NCI-H82 treated with DMSO at 0.1 percent for 48 hours (cell line): Measurements from ENCODE around the gene WDFY4.

Experiments used
- DNase-seq: peaks from one replicate; lab custom pipeline; 2025; ENCODE audit not compliant: unreplicated experiment; lab: John Stamatoyannopoulos, UW

WDFY4 gene

DNA sequence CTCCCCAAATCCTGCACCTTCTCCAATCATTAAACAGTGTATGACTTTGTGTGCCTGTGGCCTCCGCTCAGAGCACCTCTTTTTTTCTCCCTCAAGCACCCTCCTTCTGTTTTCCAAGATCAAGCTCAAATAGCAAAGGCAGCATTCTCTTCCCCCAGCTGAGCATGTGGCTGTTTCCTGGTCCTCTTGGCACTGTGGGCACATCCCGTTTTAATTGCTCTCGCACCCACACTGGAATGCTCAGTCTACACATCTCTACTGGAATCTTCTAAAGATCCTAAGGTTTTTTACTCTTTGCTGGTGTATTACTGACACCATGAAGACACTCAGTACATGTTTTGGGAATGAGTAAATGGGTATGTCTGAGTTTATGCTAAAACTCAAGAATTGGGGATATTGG lies 107.4 kb downstream of the WDFY4 start:
- no peak for DNase-seq

DNA sequence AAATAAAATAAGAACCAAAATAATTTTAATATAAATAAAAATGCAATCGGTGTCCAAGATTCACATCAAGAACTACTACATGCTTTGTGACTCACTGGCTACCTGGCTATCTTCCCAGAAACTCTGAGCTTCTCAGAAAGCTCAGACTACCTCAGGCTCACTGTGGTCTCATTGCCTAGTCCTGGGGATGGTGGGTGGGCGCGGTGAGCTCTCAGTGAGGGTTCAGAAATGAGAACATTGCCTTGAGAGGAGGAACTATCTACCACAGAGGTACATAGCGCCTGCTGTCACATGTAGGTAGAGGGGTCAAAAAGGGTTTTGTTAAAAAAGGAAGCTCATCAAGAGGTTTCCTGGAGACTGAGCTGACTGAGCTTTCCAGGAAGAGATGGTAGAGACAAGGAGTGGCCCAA lies 108.0 kb downstream of the WDFY4 start:
- DNase-seq = no peak

DNA sequence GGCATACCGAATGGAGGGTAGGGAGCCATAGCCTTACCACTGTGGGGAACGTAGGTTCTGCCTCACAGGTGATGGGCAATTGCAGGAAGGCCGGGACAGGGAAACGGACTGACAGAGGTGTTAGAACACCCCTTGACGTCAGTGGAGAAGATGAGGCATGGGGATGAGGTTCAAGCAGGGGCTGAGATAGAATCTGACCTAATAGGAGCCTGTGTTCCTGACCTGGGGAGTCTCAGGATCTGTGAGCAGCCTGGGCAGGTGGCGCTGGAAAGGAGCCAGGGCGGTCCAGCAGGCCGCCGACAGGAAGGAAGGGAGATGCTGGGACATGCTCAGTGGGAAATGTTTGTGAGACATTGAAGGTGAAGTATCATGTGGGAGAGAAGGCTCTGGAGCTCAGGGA lies 109.4 kb downstream of the WDFY4 start:
- no peak for DNase-seq

DNA sequence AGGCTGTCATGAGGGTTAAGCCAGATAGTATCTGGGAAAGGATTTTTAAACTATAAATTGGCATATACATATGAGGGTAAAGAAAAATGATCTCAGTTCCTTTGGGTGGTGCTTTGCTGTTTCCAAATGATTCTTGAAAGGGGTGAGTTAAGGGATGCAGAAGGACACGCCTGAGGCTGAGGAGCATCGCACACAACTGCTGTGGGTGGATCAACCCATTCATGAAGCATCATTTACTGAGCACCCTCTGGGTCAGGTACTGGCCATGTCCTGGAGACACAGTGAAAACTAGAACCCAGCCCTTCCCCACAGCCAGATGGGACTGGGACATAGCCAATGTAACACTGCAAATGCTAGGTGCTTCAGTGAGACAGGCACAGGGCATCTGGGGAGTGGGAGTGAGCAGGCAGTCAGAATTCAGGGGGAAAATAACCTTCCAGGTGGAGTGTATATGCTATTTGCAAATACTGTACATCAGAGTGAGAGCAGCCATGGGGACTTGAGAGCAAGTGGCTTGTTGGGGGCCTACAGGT lies 112.1 kb downstream of the WDFY4 start:
- no peak for DNase-seq

DNA sequence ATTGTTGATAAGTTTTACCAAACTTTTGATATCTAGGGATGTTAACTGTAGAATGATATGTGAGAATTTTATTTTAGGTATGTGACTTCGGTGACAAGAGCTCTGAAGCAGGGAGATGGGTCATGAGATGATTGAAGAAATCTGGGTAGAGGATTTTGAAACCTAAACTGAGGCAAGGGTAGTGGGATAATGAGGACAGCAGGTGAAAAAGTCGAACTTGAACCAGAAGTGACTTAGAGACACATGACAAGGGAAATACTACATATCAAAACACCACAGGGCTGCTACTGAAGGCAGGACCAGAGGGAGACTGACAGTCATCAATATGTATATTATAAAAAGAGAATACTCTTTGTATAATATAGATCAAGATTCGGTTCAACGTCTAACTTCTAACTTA lies 113.2 kb downstream of the WDFY4 start:
- DNase-seq = no peak

DNA sequence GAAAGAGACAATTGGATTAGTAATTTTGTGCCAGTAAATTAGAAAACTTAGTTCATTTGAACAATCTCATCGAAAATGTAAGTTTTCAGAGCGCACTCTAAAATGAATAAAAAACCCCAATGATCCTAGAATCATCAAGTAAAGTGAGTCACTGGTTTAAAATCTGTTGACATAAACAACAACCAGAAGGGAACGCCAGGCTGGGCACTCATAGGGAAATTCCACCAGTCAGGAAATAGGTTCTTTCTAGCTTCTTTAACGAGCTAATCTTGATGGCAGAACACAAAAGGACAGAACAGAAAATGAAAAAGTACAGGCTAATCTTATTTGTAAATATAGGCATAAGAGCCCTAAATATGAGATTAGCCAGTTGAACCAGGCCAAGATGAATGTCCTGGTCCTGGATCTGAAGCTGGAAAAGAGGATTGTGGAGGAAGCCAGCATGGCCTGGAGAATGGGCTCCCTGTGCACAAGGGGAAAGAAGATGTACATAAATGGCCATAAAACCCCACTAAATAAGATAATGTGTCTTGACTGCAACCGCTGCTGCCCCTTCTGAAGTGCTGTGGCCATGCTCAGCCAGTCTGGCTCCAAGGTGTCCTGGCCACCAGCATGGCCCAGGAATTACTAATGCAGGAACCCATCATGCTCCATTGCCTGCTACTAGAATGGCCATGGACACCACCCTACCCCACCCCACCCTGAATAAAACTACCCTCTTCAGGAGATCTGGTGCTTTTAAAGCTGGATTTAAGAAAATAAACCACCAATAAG lies 114.0 kb downstream of the WDFY4 start:
- no peak for DNase-seq

DNA sequence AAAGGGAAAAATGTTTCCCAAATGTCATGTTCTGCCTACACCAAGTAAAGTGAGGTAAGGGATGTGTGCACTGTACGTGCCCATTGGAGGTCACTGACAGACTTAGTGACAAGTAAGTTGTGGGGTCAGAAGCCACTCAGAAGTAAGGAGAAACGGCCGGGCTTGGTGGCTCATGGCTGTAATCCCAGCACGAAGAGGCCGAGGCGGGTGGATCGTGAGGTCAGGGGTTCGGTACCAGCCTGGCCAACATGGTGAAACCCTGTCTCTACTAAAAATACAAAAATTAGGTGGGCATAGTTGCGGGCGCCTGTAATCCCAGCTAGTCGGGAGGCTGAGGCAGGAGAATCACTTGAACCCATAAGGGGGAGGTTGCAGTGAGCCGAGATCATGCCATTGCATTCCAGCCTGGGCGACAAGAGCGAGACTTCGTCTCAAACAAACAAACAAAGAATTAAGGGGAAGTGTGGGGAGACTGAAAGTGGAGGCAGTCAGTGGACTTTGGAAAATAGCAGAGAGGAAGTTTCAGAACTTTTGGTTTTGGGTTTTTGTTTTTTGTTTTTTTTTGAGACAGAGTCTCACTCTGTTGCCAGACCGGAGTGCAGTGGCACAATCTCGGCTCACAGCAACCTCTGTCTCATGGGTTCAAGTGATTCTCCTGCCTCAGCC lies 114.8 kb downstream of the WDFY4 start:
- DNase-seq = no peak

DNA sequence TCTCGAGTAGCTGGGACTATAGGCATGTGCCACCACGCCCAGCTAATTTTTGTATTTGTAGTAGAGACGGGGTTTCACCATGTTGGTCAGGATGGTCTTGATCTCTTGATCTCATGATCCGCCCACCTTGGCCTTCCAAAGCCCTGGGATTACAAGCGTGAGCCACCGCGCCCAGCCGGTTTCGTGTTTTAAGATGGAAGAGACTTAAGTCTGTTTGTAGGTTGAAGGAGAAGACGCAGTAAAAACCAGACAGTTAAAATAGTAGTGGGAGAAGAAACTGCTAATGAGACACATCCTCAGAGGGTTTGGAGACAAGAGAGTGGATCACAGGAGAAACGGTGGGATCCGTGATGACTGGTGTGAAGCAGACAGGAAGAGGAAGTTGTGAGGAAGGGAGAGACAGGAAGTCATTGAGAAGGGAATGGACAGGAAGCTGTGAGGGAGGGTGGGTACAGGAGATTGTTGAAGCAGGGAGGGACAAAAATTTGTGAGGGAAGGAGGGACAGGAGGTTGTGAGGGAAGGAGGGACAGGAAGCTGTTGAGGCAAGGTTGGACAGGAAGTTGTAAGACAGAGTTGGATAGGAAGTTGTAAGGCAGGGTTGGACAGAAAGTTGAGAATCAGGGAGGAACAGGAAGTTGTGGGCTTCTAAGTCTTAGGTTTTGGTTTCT lies 115.5 kb downstream of the WDFY4 start:
- no peak for DNase-seq

DNA sequence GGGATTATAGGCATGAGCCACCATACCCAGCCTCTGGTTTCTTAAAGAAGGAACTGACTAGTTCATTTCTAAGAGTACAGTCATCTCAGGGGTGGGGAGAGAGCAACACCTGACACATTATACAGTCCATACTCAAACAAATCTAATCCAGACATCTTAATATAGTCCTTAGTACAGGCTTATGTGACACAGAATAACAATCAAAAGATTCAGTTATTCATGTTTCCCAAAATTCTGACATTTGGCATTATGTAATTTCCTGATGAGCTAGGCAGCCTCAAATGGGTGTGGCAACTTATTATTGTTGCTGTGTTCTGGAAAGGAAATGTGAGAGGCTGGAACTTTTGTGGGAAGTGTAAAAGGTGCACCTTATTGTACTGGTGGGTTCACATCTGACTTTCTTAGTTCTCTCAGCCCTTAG lies 116.3 kb downstream of the WDFY4 start:
- DNase-seq = no peak

DNA sequence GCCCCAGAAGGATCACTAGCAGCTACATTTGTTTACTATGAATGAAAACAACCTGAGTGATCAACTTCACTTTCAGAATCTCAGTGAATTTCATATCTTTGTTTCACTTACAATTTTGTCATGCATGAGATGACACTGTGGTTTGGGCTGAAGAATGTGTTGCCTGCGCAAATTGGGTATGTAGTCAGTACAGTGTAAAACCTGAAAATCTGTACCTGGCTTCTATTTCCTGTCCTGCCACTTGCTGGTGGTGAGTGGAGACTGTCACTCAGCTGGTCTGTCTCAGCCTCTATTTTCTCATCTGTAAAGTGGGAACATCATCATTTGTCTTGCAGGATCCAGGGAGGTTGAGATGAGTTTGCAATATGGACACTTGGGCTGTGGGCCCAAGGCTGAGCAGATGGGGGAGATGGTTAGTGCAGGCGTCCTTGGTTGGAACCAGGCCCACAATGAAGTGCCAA lies 118.0 kb downstream of the WDFY4 start:
- DNase-seq = no peak

DNA sequence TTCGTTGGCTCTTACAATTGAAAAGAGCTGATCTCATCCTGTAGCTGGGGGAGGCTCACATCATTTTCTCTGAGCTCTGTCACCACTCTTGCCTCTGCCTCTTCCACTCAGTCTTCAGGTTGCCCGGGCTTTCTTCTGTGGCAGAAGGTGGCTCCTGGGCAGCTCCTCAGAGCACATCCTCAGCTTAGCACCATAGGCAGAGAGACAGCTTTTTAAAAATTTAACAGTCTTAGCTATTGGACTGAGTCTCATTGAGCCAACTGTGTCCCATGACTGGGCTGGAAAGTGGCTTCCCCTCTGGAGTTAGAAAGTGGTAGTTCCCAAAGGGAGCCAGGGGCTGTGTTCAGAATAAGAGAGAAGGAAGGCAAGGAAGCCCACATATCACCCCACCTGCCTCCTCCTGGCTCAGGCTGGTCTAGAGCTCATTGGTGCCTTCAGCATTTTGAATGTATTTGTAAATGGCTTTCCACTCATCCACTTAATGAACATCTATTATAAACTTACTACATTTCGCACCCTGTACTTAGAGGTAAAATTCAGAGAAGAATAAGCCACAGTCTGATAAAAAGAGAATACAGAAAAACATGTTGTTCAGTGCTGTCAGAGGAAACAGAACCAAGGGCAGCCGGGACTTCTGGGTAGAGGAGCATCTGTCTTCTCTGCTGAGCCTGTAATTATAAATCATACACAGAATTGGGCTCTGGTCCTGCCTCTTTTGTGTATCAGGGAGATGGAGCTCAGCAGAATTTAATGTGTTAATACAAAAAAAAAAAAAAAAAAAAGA lies 119.3 kb downstream of the WDFY4 start:
- DNase-seq = no peak

DNA sequence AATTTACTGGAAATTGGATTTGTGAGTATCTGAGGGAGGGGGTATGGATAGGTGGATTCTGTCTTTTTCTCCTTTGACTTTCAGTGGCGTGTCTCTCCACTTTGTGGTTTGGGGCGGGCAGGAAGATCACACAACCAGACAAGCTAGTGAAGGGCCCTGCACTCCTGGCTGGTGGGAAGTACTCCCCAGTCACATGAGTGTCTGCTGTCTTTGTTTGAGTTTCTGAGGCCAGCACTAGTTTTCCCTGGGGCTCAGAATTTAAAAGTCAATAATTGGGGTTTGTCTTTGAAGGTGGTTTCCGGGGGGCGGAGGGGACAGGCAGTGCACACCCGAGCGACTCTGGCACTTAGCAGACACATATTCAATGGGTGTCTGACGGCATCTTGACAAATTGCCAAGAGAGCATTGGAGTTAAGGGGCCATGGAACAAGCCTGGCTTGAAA lies 120.1 kb downstream of the WDFY4 start:
- DNase-seq = no peak

DNA sequence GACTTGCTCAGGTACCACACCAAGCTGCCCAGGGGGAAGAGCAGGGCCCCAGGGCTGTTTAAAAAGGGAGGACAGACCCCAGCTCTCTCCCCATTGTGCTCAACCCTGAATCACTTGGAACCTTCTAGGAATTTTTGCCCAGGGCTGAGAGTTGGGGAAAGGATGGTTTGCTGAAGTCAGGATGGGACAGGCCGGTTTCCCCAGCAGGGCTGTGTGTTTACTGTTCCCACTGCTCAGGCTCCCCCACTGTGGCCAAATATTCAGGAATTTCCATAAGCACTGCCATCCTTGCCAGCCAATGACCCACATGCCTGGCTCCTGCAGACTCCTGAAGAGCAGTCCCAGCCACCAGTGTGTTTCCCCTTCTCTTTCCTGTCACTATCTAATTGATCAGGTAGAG lies 120.7 kb downstream of the WDFY4 start:
- DNase-seq = no peak

DNA sequence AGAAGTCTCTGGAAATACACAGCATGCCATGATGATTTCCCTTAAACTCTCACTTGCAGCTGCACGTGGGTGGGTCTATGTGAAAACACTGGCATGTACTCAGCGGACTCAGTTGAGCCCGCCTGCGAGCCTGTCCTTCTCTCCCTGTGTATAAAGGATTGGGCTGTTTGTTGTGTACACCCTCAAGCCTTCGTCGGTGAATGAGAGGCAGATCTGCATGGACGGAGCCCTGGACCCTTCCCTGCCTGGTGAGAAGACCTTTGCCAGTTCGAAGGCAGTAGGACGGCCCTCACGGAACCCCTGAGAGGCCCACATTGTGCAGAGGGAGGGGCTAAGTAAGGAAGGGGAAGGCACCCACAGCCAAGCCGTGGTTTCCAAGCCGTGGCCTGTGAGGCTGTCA lies 121.2 kb downstream of the WDFY4 start:
- DNase-seq = no peak

DNA sequence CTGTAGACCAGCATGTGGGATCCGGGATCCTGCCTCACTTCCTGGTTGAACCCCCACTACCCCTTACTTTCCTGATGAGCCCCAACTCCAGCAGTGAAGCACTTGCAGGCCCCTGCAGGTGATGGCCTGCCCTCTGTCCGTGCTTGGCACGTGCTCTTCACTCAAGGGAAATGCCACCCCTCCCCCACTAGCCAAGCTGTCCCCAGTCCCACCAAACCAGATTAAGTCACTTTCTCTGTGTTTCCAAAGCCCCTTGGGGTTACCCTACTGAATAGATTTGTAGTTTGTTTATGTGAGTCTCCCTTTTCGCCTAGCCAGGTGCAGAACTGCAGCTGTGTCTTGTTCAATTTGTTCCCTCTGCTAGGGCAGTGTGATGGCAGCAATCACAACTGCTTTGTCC lies 121.7 kb downstream of the WDFY4 start:
- DNase-seq = no peak

DNA sequence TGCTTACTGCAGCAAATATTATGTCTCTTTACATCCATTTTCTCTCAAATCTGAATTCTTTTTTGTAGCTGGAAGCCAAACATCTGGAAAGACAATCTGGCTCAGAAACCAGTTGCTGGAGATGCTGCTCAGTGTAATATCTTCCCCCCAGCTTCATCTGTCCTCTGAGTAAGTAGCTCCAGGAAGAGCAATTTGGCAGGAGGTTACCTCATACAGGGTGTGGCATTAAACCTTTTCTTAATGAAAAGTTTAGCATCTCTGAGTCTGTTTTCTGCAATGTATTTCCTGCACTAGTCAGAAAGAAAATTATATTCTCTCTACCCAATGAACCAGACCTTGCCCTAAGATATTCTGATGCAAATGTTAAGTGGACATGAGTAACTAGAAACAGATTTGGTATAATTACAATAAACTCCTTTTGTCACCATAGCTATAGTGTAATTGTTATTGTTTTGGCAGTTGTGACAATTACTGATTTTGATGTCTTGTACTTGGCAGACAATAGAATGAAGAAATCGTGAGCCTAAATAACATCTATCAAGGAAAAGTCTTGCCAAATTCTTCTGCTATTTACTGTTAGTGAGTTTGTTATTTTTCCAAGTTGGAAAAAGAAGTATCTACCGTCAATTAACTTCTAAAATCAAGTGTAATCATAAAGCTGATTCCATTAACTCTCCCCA lies 123.3 kb downstream of the WDFY4 start:
- no peak for DNase-seq

DNA sequence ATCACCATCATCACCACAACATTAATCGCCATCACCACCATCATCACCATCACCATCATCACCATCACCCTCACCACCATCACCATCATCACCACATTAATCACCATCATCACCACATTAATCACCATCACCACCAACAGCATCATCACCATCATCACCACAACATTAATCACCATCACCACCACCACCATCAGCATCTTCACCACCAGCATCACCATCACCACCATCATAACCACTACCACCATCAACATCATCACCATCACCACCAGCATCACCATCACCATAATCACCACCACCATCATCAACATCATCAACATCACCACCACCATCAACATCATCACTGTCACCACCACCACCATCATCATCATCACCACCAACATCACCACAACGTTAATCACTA lies 124.6 kb downstream of the WDFY4 start:
- DNase-seq = no peak

DNA sequence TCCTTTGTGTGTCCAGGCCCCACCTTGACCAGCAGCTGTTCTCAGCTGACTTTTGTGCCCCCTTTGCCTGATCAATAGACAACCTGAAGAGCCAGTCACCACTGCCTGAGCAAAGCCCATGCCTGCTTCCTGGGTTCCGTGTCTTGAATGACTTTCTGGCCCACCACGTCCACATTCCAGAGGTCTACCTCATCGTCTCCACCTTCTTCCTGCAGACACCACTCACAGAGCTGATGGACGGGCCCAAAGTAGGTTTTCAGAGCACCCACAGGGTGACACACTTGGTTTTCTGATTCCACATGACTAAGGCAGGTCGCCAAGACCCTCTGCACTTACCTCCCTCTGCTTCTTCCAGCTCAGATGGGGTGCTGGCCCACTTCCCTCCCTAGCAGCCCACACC lies 126.8 kb downstream of the WDFY4 start:
- no peak for DNase-seq

DNA sequence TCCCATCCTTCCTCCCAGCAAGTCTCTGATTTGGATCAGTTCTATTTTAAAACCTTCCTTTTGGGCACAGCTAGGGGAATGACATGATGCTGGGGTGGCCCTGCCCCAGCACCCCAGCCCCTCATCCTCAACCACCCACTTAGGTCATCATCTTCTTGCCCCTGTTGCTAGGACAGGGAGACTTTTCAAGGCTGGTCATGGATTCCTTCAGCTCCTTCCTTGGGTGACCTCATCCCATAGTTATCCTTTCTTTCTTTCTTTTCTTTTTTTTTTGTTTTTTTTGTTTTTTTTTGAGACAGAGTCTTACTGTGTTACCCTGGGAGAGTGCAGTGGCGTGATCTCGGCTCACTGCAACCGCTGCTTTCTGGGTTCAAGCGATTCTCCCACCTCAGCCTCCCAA lies 127.2 kb downstream of the WDFY4 start:
- no peak for DNase-seq

DNA sequence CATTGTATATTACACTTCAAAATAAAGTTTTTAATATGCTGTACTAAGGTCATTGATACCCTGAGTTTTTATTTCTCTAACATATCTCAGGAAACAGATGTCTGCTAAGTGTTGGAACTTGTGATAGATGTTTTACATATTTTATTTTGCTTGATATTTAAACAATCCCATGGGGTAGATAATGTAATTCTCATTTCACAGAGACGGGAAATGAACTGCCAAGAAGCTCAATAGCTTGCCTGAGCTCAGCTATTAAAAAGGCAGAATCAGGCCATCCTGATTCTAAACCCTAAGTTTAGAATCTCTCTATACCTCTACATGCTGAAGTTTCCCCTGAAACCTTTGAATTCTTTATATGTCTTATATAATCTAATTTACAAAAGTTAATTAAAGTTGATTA lies 128.6 kb downstream of the WDFY4 start:
- DNase-seq = no peak

DNA sequence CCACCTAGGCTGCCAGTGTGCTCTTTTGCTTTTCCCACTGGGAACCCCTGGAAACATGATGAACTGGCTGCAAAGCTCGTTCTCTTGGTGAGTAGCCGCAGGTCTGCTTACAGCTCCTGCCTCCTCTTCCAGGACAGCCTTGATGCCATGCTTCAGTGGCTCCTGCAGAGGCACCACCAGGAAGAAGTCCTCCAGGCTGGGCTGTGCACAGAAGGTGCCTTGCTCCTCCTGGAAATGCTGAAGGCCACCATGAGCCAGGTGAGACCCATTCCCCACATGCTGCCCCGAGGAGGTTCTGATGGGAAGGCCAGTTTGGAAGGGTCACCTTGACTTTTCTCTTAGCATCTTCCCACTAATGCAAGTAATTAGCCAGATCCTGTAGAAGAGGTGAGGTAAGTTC lies 129.2 kb downstream of the WDFY4 start:
- DNase-seq = no peak
